Measurements from ENCODE around the gene TRAF2. TPM values are rescaled to one million over a fixed set of nuclear protein-coding genes. Genes with fewer than 3 reads are reported as not detected.
"Not testable (repeated sequence)": the region's sequence is repeated elsewhere in the genome, so short reads cannot be mapped to it uniquely, and the experiment has no call there.

TRAF2 gene
- total and polyA plus RNA-seq, 4 donors, result 4.7 to 14.9 (median 6.8) TPM

GRCh38 chr9:136843801-136844740 is 42.2 kb upstream of the TRAF2 start:
- not testable (repeated sequence) for H3K27ac ChIP-seq (ENCODE audit: low read depth in 1 of 2, low read length in 2 of 2); H3K4me3 ChIP-seq (ENCODE audit: low read depth in 1 of 3, low read length in 3 of 3); H3K27me3 ChIP-seq (ENCODE audit: control insufficient read depth in 4 of 4, insufficient read depth in 4 of 4, low read length in 3 of 4); H3K36me3 ChIP-seq (ENCODE audit: control insufficient read depth in 4 of 4, insufficient read depth in 3 of 4, low read depth in 1 of 4, low read length in 3 of 4); H3K9ac ChIP-seq (ENCODE audit: low read depth in 1 of 2, low read length in 2 of 2); H3K9me3 ChIP-seq (ENCODE audit: control insufficient read depth in 4 of 4, low read length in 3 of 4)
- TF ChIP-seq CTCF (IDR thresholded peaks at IDR 0.05; ENCODE audit: low read depth, low read length, missing input control) (peak; percentile 28), RAD21 (IDR thresholded peaks at IDR 0.05) (peak; percentile 5 to 28)
- peaks cover 16 to 50% (median 43%) of the 10 kb centered on the region in 4 donors for H3K4me1 ChIP-seq (ENCODE audit: control insufficient read depth in 4 of 4, insufficient read depth in 4 of 4, low read length in 3 of 4)
- WGBS, result 14% methylated on average over 99 of the region's 99 CpGs
- DNase-seq (ENCODE audit: low spot score), result peak; percentile 65

- Histone ChIP-seq H3K4me1 (ENCODE audit: control insufficient read depth in 4 of 4, insufficient read depth in 4 of 4, low read length in 3 of 4) (peaks cover 19 to 53% (median 47%) of the 10 kb centered on the region in 4 donors), H3K4me3 (ENCODE audit: low read depth in 1 of 3, low read length in 3 of 3) (no peak overlapping the region), H3K27me3 (ENCODE audit: control insufficient read depth in 4 of 4, insufficient read depth in 4 of 4, low read length in 3 of 4) (no peaks in the 10 kb centered on the region), H3K9ac (ENCODE audit: low read depth in 1 of 2, low read length in 2 of 2) (no peak overlapping the region), H3K27ac (ENCODE audit: low read depth in 1 of 2, low read length in 2 of 2) (no peak overlapping the region), H3K9me3 (ENCODE audit: control insufficient read depth in 4 of 4, low read length in 3 of 4) (peaks cover 0 to 3% (median 0%) of the 10 kb centered on the region in 4 donors), H3K36me3 (ENCODE audit: control insufficient read depth in 4 of 4, insufficient read depth in 3 of 4, low read depth in 1 of 4, low read length in 3 of 4) (peaks cover 0 to 6% (median 3%) of the 10 kb centered on the region in 4 donors)
- no peak for TF ChIP-seq CTCF (IDR thresholded peaks at IDR 0.05; ENCODE audit: low read depth, low read length, missing input control)
- TF ChIP-seq GABPA (IDR thresholded peaks at IDR 0.05 in 1 of 2, conservative IDR thresholded peaks at IDR 0.05 in 1 of 2), result no peak
- TF ChIP-seq HNF4G (IDR thresholded peaks at IDR 0.05), result no peak
- TF ChIP-seq SP1 (IDR thresholded peaks at IDR 0.05), result no peak
- TF ChIP-seq TAF1 (conservative IDR thresholded peaks at IDR 0.05), result no peak
- TF ChIP-seq JUND (IDR thresholded peaks at IDR 0.05), result no peak
- no peak for TF ChIP-seq FOXA2 (IDR thresholded peaks at IDR 0.05)
- TF ChIP-seq, protein P1, sequence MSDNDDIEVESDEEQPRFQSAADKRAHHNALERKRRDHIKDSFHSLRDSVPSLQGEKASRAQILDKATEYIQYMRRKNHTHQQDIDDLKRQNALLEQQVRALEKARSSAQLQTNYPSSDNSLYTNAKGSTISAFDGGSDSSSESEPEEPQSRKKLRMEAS (IDR thresholded peaks at IDR 0.05), result no peak
- TF ChIP-seq, protein P2, sequence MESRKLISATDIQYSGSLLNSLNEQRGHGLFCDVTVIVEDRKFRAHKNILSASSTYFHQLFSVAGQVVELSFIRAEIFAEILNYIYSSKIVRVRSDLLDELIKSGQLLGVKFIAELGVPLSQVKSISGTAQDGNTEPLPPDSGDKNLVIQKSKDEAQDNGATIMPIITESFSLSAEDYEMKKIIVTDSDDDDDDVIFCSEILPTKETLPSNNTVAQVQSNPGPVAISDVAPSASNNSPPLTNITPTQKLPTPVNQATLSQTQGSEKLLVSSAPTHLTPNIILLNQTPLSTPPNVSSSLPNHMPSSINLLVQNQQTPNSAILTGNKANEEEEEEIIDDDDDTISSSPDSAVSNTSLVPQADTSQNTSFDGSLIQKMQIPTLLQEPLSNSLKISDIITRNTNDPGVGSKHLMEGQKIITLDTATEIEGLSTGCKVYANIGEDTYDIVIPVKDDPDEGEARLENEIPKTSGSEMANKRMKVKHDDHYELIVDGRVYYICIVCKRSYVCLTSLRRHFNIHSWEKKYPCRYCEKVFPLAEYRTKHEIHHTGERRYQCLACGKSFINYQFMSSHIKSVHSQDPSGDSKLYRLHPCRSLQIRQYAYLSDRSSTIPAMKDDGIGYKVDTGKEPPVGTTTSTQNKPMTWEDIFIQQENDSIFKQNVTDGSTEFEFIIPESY (IDR thresholded peaks at IDR 0.05), result no peak
- TF ChIP-seq EGR1 (IDR thresholded peaks at IDR 0.05; ENCODE audit: low read depth in 2 of 2), result no peak
- TF ChIP-seq RAD21 (IDR thresholded peaks at IDR 0.05), result no peak
- no peak for TF ChIP-seq HNF4A (conservative IDR thresholded peaks at IDR 0.05)
- TF ChIP-seq REST (IDR thresholded peaks at IDR 0.05), result no peak
- TF ChIP-seq FOXA1 (IDR thresholded peaks at IDR 0.05), result no peak
- no peak for TF ChIP-seq YY1 (IDR thresholded peaks at IDR 0.05)
- TF ChIP-seq RXRA (IDR thresholded peaks at IDR 0.05), result no peak
- no peak for TF ChIP-seq ATF3 (IDR thresholded peaks at IDR 0.05)
- TF ChIP-seq NR2F2 (IDR thresholded peaks at IDR 0.05), result no peak
- no peak for DNase-seq (ENCODE audit: low spot score)
- WGBS, result 33% methylated on average over 88 of the region's 88 CpGs
These were observed 41.4 kb upstream of the TRAF2 start for GRCh38 chr9:136844761-136845464.
